GM23338 (cell line): ENCODE measurements around the gene HTT-AS. TPM values are rescaled to one million over a fixed set of nuclear protein-coding genes. Genes with fewer than 3 reads are reported as not detected.

Experiments used
- ATAC-seq: fragments of 200-7000 bp; cut with Tn5 transposase; 3 replicates; pipeline ENCODE4 v1.9.1; 2020
- DNase-seq: peaks from one replicate; pipeline ENCODE4 v3.0.0-alpha.2; 2015; ENCODE audit warnings: low spot score
- H2AFZ ChIP-seq: fragments of 200-600 bp; sonication (generic); 2 replicates; pipeline ENCODE4 v1.8.0; 2016; ENCODE audit warnings: antibody characterized with exemption, mild to moderate bottlenecking, moderate library complexity
- H3F3A ChIP-seq: fragments of 200-600 bp; sonication (generic); replicated peaks from 2 replicates; pipeline ENCODE4 v1.8.0; 2017; ENCODE audit warnings: antibody characterized with exemption, mixed run types, low read depth
- H3K27ac ChIP-seq: fragments of 200-600 bp; sonication (generic); 2 replicates; pipeline ENCODE4 v1.6.1; 2016; ENCODE audit warnings: low read depth
- H3K27me3 ChIP-seq: fragments of 200-600 bp; sonication (generic); 2 replicates; pipeline ENCODE4 v1.8.0; 2016; ENCODE audit warnings: mild to moderate bottlenecking, mixed run types, moderate library complexity; ENCODE audit not compliant: insufficient read depth
- H3K36me3 ChIP-seq: fragments of 200-600 bp; sonication (generic); 2 replicates; pipeline ENCODE4 v1.8.0; 2016; ENCODE audit warnings: mild to moderate bottlenecking; ENCODE audit not compliant: insufficient read depth
- H3K4me1 ChIP-seq: fragments of 200-600 bp; sonication (generic); 2 replicates; pipeline ENCODE4 v1.8.0; 2016; ENCODE audit warnings: mild to moderate bottlenecking, moderate library complexity; ENCODE audit not compliant: insufficient read depth
- H3K4me2 ChIP-seq: fragments of 200-600 bp; sonication (generic); 2 replicates; pipeline ENCODE4 v1.7.1; 2017; ENCODE audit warnings: mixed run types
- H3K4me3 ChIP-seq: fragments of 200-600 bp; sonication (generic); 2 replicates; pipeline ENCODE4 v1.6.1; 2016; ENCODE audit warnings: mixed run types
- H3K79me2 ChIP-seq: fragments of 200-600 bp; sonication (generic); replicated peaks from 2 replicates; pipeline ENCODE4 v1.8.0; 2017; ENCODE audit warnings: mild to moderate bottlenecking; ENCODE audit not compliant: insufficient read depth
- H3K9me2 ChIP-seq: fragments of 200-600 bp; sonication (generic); 2 replicates; pipeline ENCODE4 v1.8.0; 2017; ENCODE audit not compliant: insufficient read depth
- H4K20me1 ChIP-seq: fragments of 200-600 bp; sonication (generic); replicated peaks from 2 replicates; pipeline ENCODE4 v1.8.0; 2017; ENCODE audit warnings: mild to moderate bottlenecking; ENCODE audit not compliant: insufficient read depth
- H3K27ac Mint-ChIP-seq: 2 replicates; pipeline ENCODE4 v1.8.0; 2020; ENCODE audit warnings: inconsistent platforms, mild to moderate bottlenecking, moderate library complexity, mixed read lengths
- H3K27me3 Mint-ChIP-seq: 3 replicates; pipeline ENCODE4 v1.8.0; 2022; ENCODE audit warnings: low read depth, mild to moderate bottlenecking, moderate library complexity, mixed read lengths, inconsistent platforms; ENCODE audit not compliant: insufficient read depth, poor library complexity
- H3K36me3 Mint-ChIP-seq: 3 replicates; pipeline ENCODE4 v1.8.0; 2021; ENCODE audit warnings: low read depth, mild to moderate bottlenecking, inconsistent platforms, moderate library complexity, mixed read lengths
- H3K4me1 Mint-ChIP-seq: 3 replicates; pipeline ENCODE4 v1.8.0; 2020; ENCODE audit warnings: mild to moderate bottlenecking, inconsistent platforms, mixed read lengths
- H3K4me3 Mint-ChIP-seq: 3 replicates; pipeline ENCODE4 v1.8.0; 2021; ENCODE audit warnings: moderate library complexity, mild to moderate bottlenecking, inconsistent platforms, mixed read lengths
- H3K9me3 Mint-ChIP-seq: 3 replicates; pipeline ENCODE4 v1.8.0; 2020; ENCODE audit warnings: moderate library complexity, mild to moderate bottlenecking, inconsistent platforms, mixed read lengths
- EZH2 ChIP-seq: fragments of 200-600 bp; sonication (generic); IDR thresholded peaks from one replicate; pipeline ENCODE4 v1.8.0; 2017; ENCODE audit warnings: antibody characterized with exemption, mild to moderate bottlenecking, low read depth; ENCODE audit not compliant: unreplicated experiment
- JUNB ChIP-seq: IDR thresholded peaks from one replicate; pipeline ENCODE4 v1.6.1; 2016; ENCODE audit warnings: antibody characterized with exemption; ENCODE audit not compliant: unreplicated experiment
- NANOG ChIP-seq: IDR thresholded peaks from 2 replicates; pipeline ENCODE4 v1.6.1; 2016; ENCODE audit warnings: antibody characterized with exemption, borderline replicate concordance
- POLR2AphosphoS5 ChIP-seq: IDR thresholded peaks from 2 replicates; pipeline ENCODE4 v1.6.1; 2016; ENCODE audit warnings: antibody characterized with exemption, low read depth
- REST ChIP-seq: IDR thresholded peaks from one replicate; pipeline ENCODE4 v1.6.1; 2018; ENCODE audit warnings: antibody characterized with exemption; ENCODE audit not compliant: unreplicated experiment
- STAT1 ChIP-seq: IDR thresholded peaks from one replicate; pipeline ENCODE4 v1.6.1; 2016; ENCODE audit warnings: antibody characterized with exemption; ENCODE audit not compliant: unreplicated experiment
- ZNF114 ChIP-seq: fragments of 250-450 bp; sonication (Bioruptor Pico); IDR thresholded peaks from 2 replicates; pipeline ENCODE4 v1.5.0; 2020; ENCODE audit warnings: mild to moderate bottlenecking, moderate library complexity
- ZNF331 ChIP-seq: fragments of 250-450 bp; sonication (Bioruptor Pico); IDR thresholded peaks from 2 replicates; pipeline ENCODE4 v1.5.0; 2020; ENCODE audit warnings: low read depth, mild to moderate bottlenecking, moderate library complexity
- ZNF462 ChIP-seq: fragments of 250-450 bp; sonication (Bioruptor Pico); IDR thresholded peaks from 2 replicates; pipeline ENCODE4 v1.5.0; 2020; ENCODE audit warnings: mild to moderate bottlenecking, moderate library complexity
- polyA plus RNA-seq: library from polyadenylated mRNA; unstranded; fragments of >200 nt; fragmentation: Nextera tagmentation; extraction: Ambion mirVana; gene quantifications from 2 replicates; pipeline ENCODE4 v1.2.1, GENCODE V29; 2016
- total RNA-seq: library from RNA; depleted of rRNA; stranded (reverse); fragments of >200 nt; shearing (Covaris generic); gene quantifications from 2 replicates; pipeline ENCODE4 v1.2.3, GENCODE V29; 2014
- TF ChIP-seq, protein P1 (sequence below): IDR thresholded peaks from 2 replicates; pipeline ENCODE4 v1.6.1; 2016; ENCODE audit warnings: antibody characterized with exemption
- TF ChIP-seq, protein P2 (sequence below), 2 experiments: fragments of 200-600 bp in 1 of 2; sonication (generic) in 1 of 2; conservative IDR thresholded peaks; 2 replicates each; pipeline versions ENCODE4 v1.5.1 to v1.6.1; 2016 to 2017; ENCODE audit warnings: antibody characterized with exemption in 2 of 2, low read depth in 2 of 2, mild to moderate bottlenecking in 2 of 2, moderate library complexity in 1 of 2

HTT-AS gene
- total and polyA plus RNA-seq, 2 experiments from 2014 or later = not detected

DNA sequence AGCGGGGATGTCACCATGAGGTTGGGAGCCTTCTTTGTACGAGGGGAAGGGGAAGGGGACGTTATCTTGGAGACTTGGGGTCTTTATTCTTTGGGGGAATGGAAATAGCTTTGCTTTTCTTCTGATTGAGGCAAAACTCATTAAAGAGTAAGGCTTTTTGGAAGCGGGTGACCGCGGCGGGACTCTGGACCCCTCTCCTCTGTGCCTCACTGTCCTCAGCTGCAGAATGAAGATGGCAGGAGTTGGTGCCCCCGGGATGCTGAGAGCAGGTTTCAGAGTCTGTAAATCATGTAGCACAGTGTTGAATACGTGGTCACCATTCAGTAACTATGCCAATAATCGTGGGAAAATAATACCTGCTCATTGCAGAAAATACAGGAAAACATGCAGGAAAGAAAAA lies 32.1 kb downstream of the HTT-AS start:
- no peak for ATAC-seq
- Mint-ChIP-seq H3K27ac (no peak overlapping the region), H3K4me3 (no peak overlapping the region; the same call in 2 of the 3 replicates)

More for the DNA sequence above, 32.1 kb downstream of the HTT-AS start:
- no peak overlapping the region for H3K27ac ChIP-seq
- H3K27me3 ChIP-seq = no peaks in the 10 kb centered on the region
- no peaks in the 10 kb centered on the region for H3K36me3 ChIP-seq
- DNase-seq = no peak
- peaks cover 5% of the 10 kb centered on the region; the same call in 1 of the 2 replicates for H3K4me1 ChIP-seq
- no peaks in the 10 kb centered on the region for H3K9me2 ChIP-seq
- H2AFZ ChIP-seq = peak overlapping the region; percentile 66
- no peaks in the 10 kb centered on the region for H3F3A ChIP-seq
- H4K20me1 ChIP-seq = no peaks in the 10 kb centered on the region; the same call in 1 of the 2 replicates
- Mint-ChIP-seq H3K9me3 (no peaks in the 10 kb centered on the region), H3K36me3 (no peaks in the 10 kb centered on the region), H3K4me1 (peaks cover 17% of the 10 kb centered on the region), H3K27me3 (peaks cover 9% of the 10 kb centered on the region)
- H3K79me2 ChIP-seq = no peaks in the 10 kb centered on the region
- H3K4me3 ChIP-seq = no peak overlapping the region
- TF ChIP-seq ZNF331 (no peak), POLR2AphosphoS5 (no peak), REST (no peak), JUNB (no peak), ZNF114 (CRISPR knock-in tag) (no peak), ZNF462 (CRISPR knock-in tag) (no peak), NANOG (no peak), EZH2 (no peak), STAT1 (no peak)
- TF ChIP-seq, protein P1, sequence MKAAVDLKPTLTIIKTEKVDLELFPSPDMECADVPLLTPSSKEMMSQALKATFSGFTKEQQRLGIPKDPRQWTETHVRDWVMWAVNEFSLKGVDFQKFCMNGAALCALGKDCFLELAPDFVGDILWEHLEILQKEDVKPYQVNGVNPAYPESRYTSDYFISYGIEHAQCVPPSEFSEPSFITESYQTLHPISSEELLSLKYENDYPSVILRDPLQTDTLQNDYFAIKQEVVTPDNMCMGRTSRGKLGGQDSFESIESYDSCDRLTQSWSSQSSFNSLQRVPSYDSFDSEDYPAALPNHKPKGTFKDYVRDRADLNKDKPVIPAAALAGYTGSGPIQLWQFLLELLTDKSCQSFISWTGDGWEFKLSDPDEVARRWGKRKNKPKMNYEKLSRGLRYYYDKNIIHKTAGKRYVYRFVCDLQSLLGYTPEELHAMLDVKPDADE = no peak
- TF ChIP-seq, protein P2, sequence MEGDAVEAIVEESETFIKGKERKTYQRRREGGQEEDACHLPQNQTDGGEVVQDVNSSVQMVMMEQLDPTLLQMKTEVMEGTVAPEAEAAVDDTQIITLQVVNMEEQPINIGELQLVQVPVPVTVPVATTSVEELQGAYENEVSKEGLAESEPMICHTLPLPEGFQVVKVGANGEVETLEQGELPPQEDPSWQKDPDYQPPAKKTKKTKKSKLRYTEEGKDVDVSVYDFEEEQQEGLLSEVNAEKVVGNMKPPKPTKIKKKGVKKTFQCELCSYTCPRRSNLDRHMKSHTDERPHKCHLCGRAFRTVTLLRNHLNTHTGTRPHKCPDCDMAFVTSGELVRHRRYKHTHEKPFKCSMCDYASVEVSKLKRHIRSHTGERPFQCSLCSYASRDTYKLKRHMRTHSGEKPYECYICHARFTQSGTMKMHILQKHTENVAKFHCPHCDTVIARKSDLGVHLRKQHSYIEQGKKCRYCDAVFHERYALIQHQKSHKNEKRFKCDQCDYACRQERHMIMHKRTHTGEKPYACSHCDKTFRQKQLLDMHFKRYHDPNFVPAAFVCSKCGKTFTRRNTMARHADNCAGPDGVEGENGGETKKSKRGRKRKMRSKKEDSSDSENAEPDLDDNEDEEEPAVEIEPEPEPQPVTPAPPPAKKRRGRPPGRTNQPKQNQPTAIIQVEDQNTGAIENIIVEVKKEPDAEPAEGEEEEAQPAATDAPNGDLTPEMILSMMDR (conservative IDR thresholded peaks at IDR 0.05; ENCODE audit: low read depth in 2 of 2) = no peak
- H3K4me2 ChIP-seq = peak overlapping the region; percentile 48
